CD14-positive monocyte (primary cell): ENCODE results near the gene NHS. TPM values are rescaled to one million over a fixed set of nuclear protein-coding genes. Genes with fewer than 3 reads are reported as not detected.

ENCODE experiments used
- DNase-seq, 3 donors: peaks; one replicate each; pipeline ENCODE4 v3.0.0-alpha.2; 2011 to 2022
- H2AFZ ChIP-seq: 2 replicates; pipeline ENCODE4 v1.6.0; 2012; ENCODE audit warnings: mild to moderate bottlenecking, low read depth, low read length, inconsistent platforms; ENCODE audit not compliant: insufficient read depth, poor library complexity, severe bottlenecking
- H3K27ac ChIP-seq, 2 donors: 1 replicate in 1 of 2; 2 replicates in 1 of 2; pipeline ENCODE4 v1.5.1; 2012 to 2013; ENCODE audit warnings: low read length in 2 of 2, control low read depth in 1 of 2, inconsistent platforms in 1 of 2, low read depth in 1 of 2, mild to moderate bottlenecking in 1 of 2
- H3K27me3 ChIP-seq, 2 donors: one replicate each; pipeline versions ENCODE4 v1.6.0 to v1.6.1; 2011 to 2013; ENCODE audit warnings: low read length in 2 of 2; ENCODE audit not compliant: control insufficient read depth in 2 of 2, insufficient read depth in 2 of 2
- H3K36me3 ChIP-seq, 2 donors: replicated peaks in 1 of 2; 1 replicate in 1 of 2; 2 replicates in 1 of 2; pipeline versions ENCODE4 v1.5.1 to v1.6.1; 2012 to 2013; ENCODE audit warnings: low read length in 2 of 2, control low read depth in 1 of 2, inconsistent platforms in 1 of 2, mild to moderate bottlenecking in 1 of 2; ENCODE audit not compliant: insufficient read depth in 2 of 2, control insufficient read depth in 1 of 2
- H3K4me1 ChIP-seq, 2 donors: 1 replicate in 1 of 2; 2 replicates in 1 of 2; pipeline versions ENCODE4 v1.5.1 to v1.6.1; 2012 to 2013; ENCODE audit warnings: low read length in 2 of 2, control low read depth in 1 of 2, inconsistent platforms in 1 of 2, mild to moderate bottlenecking in 1 of 2, moderate library complexity in 1 of 2; ENCODE audit not compliant: insufficient read depth in 2 of 2, control insufficient read depth in 1 of 2
- H3K4me2 ChIP-seq: replicated peaks from 2 replicates; pipeline ENCODE3; 2012; ENCODE audit warnings: low read length, moderate library complexity, mild to moderate bottlenecking; ENCODE audit not compliant: poor library complexity, severe bottlenecking; ENCODE audit errors: extremely low read depth
- H3K4me3 ChIP-seq, 3 experiments: fragments of 200-600 bp in 1 of 3; sonication (generic) in 1 of 3; replicated peaks in 1 of 3; 1 replicate in 2 of 3; 2 replicates in 1 of 3; pipeline ENCODE4 v1.5.1; 2011 to 2013; ENCODE audit warnings: low read length in 3 of 3, mild to moderate bottlenecking in 3 of 3, control low read depth in 2 of 3, low read depth in 2 of 3, inconsistent platforms in 1 of 3, moderate library complexity in 1 of 3
- H3K79me2 ChIP-seq: 2 replicates; pipeline ENCODE4 v1.6.0; 2012; ENCODE audit warnings: mild to moderate bottlenecking, control low read depth, inconsistent platforms, low read length, moderate library complexity; ENCODE audit not compliant: insufficient read depth
- H3K9ac ChIP-seq: 2 replicates; pipeline ENCODE4 v1.6.0; 2017; ENCODE audit warnings: low read length, mild to moderate bottlenecking; ENCODE audit not compliant: insufficient read depth, poor library complexity, severe bottlenecking
- H3K9me3 ChIP-seq, 2 donors: replicated peaks in 1 of 2; 1 replicate in 1 of 2; 2 replicates in 1 of 2; pipeline versions ENCODE4 v1.5.1 to v1.6.1; 2012 to 2013; ENCODE audit warnings: low read length in 2 of 2, control low read depth in 1 of 2; ENCODE audit not compliant: control insufficient read depth in 1 of 2, insufficient read depth in 1 of 2
- H4K20me1 ChIP-seq: 2 replicates; pipeline ENCODE4 v1.6.0; 2012; ENCODE audit warnings: mild to moderate bottlenecking, low read length, control low read depth, moderate library complexity; ENCODE audit not compliant: insufficient read depth
- H3K27ac Mint-ChIP-seq, 7 donors: one replicate each; pipeline ENCODE4 v1.8.0; 2020; ENCODE audit warnings: mild to moderate bottlenecking in 7 of 7, mixed read lengths in 7 of 7, moderate library complexity in 6 of 7, inconsistent platforms in 2 of 7
- H3K27me3 Mint-ChIP-seq, 3 donors: one replicate each; pipeline ENCODE4 v1.8.0; 2021 to 2022; ENCODE audit warnings: low read depth in 3 of 3, mild to moderate bottlenecking in 3 of 3, mixed read lengths in 3 of 3, moderate library complexity in 3 of 3, inconsistent platforms in 1 of 3
- H3K36me3 Mint-ChIP-seq, 2 donors: one replicate each; pipeline ENCODE4 v1.8.0; 2020; ENCODE audit warnings: mixed read lengths in 2 of 2, inconsistent platforms in 1 of 2, mild to moderate bottlenecking in 1 of 2
- H3K4me1 Mint-ChIP-seq: one replicate; pipeline ENCODE4 v1.8.0; 2020; ENCODE audit warnings: mild to moderate bottlenecking, mixed read lengths
- H3K4me3 Mint-ChIP-seq, 2 donors: one replicate each; pipeline ENCODE4 v1.8.0; 2020; ENCODE audit warnings: mild to moderate bottlenecking in 2 of 2, mixed read lengths in 2 of 2, moderate library complexity in 1 of 2
- H3K9me3 Mint-ChIP-seq, 7 donors: one replicate each; pipeline ENCODE4 v1.8.0; 2020 to 2022; ENCODE audit warnings: mixed read lengths in 7 of 7, mild to moderate bottlenecking in 6 of 7, moderate library complexity in 6 of 7, inconsistent platforms in 2 of 7
- WGBS: methylation state at CpG from one replicate; pipeline ENCODE4 v1.1.5; 2013; ENCODE audit warnings: missing lambda C conversion rate; ENCODE audit not compliant: insufficient coverage; 5-methylcytosine and 5-hydroxymethylcytosine counted together
- intact Hi-C, 2 donors: fragments of 100-400 bp; cut with micrococcal nuclease; formaldehyde crosslinking; loops; one replicate each; pipeline versions ENCODE4 v1.15.0 to v1.15.1; 2023
- polyA plus RNA-seq, 3 donors: library from polyadenylated mRNA; depleted of rRNA in 1 of 3; unstranded in 2 of 3; stranded (reverse) in 1 of 3; fragments of 300-500 nt in 2 of 3; fragments of >200 nt in 1 of 3; fragmentation: Illumina TruSeq in 2 of 3; gene quantifications; 1 replicate in 2 of 3; 2 replicates in 1 of 3; pipeline ENCODE4 v1.2.3, GENCODE V29; 2012 to 2021
- TF ChIP-seq, protein P1 (sequence below): fragments of 200-600 bp; IDR thresholded peaks from one replicate; pipeline ENCODE4 v1.8.0; 2022; ENCODE audit warnings: antibody characterized with exemption, mild to moderate bottlenecking

NHS gene
- polyA plus RNA-seq, 3 donors: 0.86 to 1.8 (median 1.3) TPM

DNA sequence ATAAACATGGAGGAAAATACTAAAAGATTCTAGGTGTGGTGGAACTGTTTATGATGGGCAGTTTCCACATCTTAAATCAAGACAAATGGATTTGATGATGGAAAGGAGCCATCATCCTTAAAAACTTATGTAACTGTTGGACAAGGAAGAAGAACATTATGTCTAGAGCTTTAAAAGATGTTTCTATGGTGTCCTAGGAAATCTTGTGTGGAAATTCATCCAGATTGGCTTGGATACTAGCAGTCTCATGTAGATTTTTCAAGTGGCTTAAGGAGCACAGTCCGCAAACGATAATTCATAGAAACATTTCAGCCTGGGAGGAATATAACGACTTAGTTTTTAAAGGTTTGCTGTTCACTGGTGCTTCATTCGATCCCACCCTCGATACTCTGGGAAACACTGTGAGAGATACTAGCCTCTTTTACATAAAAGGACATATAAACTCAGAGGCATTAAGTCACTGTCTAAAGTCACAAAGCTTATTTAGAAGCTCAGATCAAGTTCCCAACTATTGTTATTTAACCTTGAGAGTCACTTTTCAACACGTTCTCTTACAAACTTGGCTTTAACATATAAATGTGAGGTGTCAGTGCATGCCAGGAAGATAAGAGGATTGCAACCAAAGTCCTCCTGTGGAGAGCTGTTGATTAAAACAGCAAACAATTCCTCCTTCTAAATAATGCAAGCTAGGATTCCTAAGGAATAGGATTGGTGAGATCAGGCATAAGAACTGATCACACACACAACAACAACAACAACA, 226.6 kb downstream of the NHS start:
- peaks cover 0 to 2% of the 10 kb centered on the region in 2 donors for H3K27me3 ChIP-seq
- no peak overlapping the region for H3K4me3 ChIP-seq
- no peak overlapping the region for H3K4me2 ChIP-seq
- Mint-ChIP-seq H3K36me3 (no peaks in the 10 kb centered on the region), H3K9me3 (no peaks in the 10 kb centered on the region), H3K4me1 (peaks cover 6% of the 10 kb centered on the region), H3K27ac (no peak overlapping the region), H3K27me3 (peaks cover 4 to 11% (median 5%) of the 10 kb centered on the region in 3 donors), H3K4me3 (no peak overlapping the region)
- intact Hi-C loops: no loop called here
- H3K9me3 ChIP-seq: no peaks in the 10 kb centered on the region
- no peaks in the 10 kb centered on the region for H3K36me3 ChIP-seq
- WGBS: 58% methylated on average over 3 of the region's 6 CpGs
- H4K20me1 ChIP-seq: no peaks in the 10 kb centered on the region
- H3K27ac ChIP-seq: no peak overlapping the region
- no peak for DNase-seq
- H3K9ac ChIP-seq: no peak overlapping the region
- no peak overlapping the region for H2AFZ ChIP-seq
- H3K4me1 ChIP-seq: no peaks in the 10 kb centered on the region
- no peaks in the 10 kb centered on the region for H3K79me2 ChIP-seq
- TF ChIP-seq, protein P1, sequence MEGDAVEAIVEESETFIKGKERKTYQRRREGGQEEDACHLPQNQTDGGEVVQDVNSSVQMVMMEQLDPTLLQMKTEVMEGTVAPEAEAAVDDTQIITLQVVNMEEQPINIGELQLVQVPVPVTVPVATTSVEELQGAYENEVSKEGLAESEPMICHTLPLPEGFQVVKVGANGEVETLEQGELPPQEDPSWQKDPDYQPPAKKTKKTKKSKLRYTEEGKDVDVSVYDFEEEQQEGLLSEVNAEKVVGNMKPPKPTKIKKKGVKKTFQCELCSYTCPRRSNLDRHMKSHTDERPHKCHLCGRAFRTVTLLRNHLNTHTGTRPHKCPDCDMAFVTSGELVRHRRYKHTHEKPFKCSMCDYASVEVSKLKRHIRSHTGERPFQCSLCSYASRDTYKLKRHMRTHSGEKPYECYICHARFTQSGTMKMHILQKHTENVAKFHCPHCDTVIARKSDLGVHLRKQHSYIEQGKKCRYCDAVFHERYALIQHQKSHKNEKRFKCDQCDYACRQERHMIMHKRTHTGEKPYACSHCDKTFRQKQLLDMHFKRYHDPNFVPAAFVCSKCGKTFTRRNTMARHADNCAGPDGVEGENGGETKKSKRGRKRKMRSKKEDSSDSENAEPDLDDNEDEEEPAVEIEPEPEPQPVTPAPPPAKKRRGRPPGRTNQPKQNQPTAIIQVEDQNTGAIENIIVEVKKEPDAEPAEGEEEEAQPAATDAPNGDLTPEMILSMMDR: no peak

DNA sequence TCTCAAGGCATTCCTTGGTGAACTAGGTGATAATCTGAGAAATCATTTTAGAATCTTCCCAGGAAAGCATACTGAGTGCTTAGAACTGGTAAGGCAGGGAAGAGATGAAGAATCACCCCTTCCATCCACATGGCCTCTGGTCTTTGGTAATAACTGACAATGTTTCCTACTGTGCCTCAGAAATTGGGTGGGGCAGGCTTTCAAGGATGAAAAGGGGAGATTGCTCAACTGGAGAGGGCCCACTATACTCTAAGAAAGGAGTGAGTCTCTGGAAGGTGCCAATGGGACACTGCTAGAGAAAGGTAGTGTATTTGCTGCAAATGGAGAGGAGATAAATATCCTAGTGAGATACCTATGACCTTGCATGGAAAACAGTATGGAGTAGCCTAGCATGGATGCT, 227.2 kb downstream of the NHS start:
- peaks cover 5 to 10% (median 6%) of the 10 kb centered on the region in 3 donors for H3K27me3 Mint-ChIP-seq
- H3K27me3 ChIP-seq: peaks cover 0 to 2% of the 10 kb centered on the region in 2 donors
- H3K4me1 ChIP-seq: no peaks in the 10 kb centered on the region
- H3K27ac ChIP-seq: no peak overlapping the region
- H3K4me3 ChIP-seq: no peak overlapping the region
- TF ChIP-seq, protein P1: no peak
- no peaks in the 10 kb centered on the region for H3K79me2 ChIP-seq
- no peak overlapping the region for H3K4me2 ChIP-seq
- no peak for DNase-seq
- H3K9me3 Mint-ChIP-seq: no peaks in the 10 kb centered on the region
- H3K9me3 ChIP-seq: no peaks in the 10 kb centered on the region
- H3K36me3 Mint-ChIP-seq: no peaks in the 10 kb centered on the region
- no peak overlapping the region for H2AFZ ChIP-seq
- H3K9ac ChIP-seq: no peak overlapping the region
- H3K4me3 Mint-ChIP-seq: no peak overlapping the region
- H3K36me3 ChIP-seq: no peaks in the 10 kb centered on the region
- peaks cover 6% of the 10 kb centered on the region for H3K4me1 Mint-ChIP-seq
- intact Hi-C loops: no loop called here
- H4K20me1 ChIP-seq: no peaks in the 10 kb centered on the region
- peak overlapping the region in 1 of 7 donors; percentile 25 for H3K27ac Mint-ChIP-seq
